GM21423 (cell line): Measurements from ENCODE around the gene FHAD1.

Experiments used
- ATAC-seq: cut with Tn5 transposase; IDR thresholded peaks from one replicate; pipeline ENCODE4 v1.9.1; 2021; ENCODE audit warnings: mild to moderate bottlenecking, moderate library complexity; ENCODE audit not compliant: unreplicated experiment

The FHAD1 gene

GRCh38 chr1:15246960-15247614 lies at the start of gene FHAD1:
Gene FHAD1 (plus strand): TSS chr1:15247223. CDS start chr1:15251785, 4,562 bp downstream.
- no peak for ATAC-seq

DNA sequence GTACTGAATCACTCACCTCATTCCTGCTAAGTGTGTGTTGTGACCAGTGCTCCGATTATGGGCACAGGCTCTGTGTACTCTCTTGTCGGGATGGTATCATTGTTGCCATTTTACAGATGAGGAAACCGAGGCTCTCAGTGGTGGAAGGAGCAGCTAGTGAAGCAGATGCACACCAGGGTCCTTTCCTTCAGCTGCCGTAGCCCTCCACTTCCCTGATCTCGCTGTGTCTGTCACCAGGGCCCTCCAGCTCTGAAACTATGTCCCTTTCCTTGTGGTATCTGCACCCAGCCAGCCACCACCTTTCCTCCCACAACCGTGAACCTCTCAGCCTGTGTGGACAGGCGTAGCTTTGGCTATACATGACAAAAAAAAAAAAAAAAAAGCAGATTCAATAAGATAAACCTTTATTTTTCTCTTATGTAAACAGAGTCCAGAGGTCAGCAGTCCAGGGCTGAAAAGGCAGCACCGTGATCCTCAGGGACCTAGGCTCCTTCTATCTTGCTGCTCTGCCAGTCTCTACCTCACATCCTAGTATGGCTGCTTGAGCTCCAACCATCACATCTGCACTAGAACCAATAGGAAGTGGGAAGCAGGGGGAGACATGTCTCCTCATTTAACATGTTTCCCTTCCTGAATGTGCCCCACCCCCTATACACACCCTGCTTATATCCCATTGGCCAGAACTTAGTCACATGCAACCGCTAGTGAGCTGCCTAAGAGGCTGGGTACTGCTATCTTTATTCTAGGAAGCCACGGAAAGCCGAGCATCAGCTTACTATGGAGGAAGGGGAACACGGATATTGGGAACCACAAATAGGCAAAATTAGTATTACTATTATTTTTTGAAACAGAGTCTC lies 49.2 kb upstream of the FHAD1 start:
- no peak for ATAC-seq

DNA sequence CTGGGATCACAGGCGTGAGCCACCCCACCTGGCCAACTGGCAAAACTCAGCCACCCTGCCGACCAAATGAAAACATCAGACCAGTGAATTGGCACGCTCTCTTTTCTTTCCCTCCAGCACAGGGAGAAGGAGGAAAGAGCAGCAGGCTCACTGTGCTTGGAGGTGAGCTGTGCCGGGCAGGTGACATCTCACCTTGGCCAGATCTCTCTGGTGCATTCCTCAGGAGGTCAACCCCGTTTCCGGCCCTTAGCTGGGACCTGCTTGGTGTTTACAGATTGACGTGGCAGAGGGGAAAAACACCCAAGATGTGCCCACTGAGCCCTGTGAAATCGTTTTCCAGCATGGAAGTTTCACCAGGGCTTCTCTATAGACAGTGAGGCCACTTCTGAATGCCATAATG lies 48.3 kb upstream of the FHAD1 start:
- ATAC-seq, result no peak

GRCh38 chr1:15201221-15201620 lies 45.8 kb upstream of the FHAD1 start:
- no peak for ATAC-seq

GRCh38 chr1:15201849-15202551 lies 45.0 kb upstream of the FHAD1 start:
- no peak for ATAC-seq

- ATAC-seq, result no peak
Measured at GRCh38 chr1:15204931-15205330, 42.1 kb upstream of the FHAD1 start.

- ATAC-seq, result no peak
Measured at GRCh38 chr1:15205586-15206346, 41.3 kb upstream of the FHAD1 start.

DNA sequence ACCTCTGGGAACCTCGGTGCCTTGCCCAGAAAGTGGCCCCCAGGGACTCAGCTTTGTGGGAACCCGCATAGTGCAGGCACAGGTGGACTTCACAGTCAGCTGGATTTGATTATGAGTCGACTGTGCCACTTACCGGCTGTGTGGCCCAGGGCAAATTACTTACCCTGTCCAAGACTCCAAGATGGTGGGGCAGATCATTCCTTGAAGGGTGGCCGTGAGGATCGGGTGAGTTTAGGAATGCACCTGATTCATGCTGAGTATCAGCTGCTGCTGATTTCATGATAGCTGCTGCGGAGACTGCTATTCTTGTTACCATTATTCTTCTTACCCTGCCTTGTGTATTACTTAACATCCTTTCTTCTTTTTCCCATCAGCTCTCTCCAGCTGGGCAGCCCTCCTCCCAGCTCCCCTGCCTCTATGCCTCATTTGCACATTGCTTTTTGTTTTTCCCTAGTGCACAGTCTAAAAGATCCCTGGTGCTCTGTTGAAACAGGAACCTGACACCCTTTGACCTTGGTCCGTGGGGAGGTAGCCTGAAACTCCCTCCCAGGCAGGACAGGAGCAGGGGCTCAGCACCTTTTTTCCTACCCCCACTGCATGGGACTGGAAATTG lies 40.5 kb upstream of the FHAD1 start:
- no peak for ATAC-seq

DNA sequence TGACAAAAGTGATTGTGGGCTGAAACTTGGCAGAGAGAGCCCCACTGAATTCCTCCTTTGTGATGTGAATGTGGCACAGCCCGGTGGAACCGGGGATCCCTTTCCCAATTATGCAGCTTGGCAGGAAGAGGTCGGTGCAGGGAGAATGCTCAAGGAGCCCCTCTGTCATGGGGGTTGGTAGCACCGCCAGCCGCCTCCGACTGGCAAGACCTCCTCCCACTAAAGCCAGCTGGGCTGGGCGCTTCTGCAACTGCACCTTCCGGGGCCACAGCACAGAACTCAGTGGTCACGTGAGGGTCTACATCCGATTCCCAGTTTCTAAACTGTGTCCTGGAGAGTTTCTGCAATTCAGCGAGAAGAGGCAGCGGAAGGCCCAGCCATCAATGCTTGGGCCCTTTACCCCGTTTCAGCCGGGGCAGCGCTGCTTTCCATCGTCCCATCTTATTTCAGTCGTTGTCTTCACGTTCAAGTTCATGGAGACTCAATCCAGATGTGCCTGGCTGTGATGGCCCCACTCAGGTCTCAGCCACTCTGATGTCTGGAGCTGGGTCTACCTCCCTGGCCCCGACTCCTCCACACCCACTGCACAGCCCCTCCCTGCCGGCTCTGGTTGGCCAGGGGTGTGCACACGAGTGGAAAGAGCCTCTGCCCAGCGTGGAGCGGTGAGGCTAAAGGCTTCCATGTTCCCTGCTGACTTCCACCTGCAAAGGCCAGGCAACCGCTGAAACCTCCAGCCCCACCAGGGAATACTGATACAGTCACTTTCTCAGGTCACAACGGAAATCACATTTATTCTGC lies 39.8 kb upstream of the FHAD1 start:
- no peak for ATAC-seq

- ATAC-seq, result no peak
Measured at GRCh38 chr1:15207829-15208429, 39.1 kb upstream of the FHAD1 start.

DNA sequence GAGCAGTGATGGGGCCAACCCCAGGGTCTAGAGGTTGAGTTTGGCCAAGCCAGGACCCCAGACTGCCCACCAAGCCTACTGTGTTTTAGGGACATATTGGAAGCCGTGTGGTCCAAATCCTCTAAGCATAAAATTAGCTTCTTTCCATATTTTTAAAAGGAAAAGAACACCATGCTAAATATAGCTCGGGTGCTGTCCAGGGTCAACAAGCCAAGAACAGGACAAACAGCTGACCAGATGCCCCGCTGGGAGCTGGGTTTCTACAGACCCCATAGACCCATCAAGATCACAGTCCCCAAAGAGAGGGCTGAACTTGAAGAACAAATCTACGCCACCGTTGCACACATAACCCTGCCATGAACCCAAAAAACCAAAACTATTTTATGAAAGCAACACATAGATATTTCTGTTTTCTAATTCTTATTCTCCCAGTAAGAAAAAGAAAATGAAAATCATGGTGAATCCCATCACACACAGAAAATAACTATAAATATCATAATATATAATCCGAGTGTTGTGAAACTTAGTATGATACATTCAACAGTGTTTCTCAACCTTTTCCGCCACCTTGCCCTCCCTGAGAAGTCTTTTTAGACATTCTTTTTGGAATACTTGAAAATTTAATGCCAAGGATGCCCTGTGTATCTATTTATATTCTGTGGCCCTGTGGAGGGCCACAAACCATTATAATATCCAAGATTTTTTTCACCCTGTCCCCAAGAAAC lies 36.2 kb upstream of the FHAD1 start:
- ATAC-seq, result no peak

- ATAC-seq, result no peak
Measured at GRCh38 chr1:15211424-15211823, 35.6 kb upstream of the FHAD1 start.

DNA sequence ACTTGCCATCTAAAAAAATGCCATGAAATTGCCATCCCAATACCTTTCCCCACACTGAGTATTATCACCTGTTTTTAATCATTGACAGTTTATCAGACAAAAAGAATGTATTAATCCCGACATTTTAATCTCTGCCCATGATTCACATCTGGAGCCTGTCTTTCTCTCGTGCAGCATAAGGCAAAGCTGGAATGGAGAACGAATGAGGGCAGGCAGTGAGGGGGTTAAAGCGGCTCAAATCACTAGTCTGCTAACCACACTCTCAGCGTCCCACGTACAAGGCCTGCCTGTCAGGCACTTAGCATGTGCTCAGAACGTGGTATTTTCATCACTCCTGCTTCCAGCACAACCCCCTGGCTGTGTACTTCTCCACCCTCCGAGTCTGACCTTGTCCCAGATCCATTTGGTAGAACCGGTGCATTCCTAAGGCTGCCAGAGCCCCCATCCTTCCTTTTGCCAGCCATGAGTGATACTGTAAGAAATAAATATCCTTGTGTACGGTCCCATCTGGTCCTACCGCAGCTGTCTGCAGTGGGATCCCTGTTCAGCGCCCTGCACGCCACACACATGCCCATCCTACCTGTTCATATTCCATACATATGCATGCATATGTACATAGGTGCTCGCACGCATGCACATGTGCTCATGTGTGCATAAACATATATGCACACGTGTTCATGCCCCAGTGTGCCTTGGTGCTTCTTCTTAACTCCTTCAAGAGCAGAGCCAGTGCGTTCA lies 34.6 kb upstream of the FHAD1 start:
- no peak for ATAC-seq

GRCh38 chr1:15212954-15213291 lies 34.1 kb upstream of the FHAD1 start:
- no peak for ATAC-seq

- ATAC-seq, result no peak
Measured at GRCh38 chr1:15213341-15213821, 33.6 kb upstream of the FHAD1 start.

DNA sequence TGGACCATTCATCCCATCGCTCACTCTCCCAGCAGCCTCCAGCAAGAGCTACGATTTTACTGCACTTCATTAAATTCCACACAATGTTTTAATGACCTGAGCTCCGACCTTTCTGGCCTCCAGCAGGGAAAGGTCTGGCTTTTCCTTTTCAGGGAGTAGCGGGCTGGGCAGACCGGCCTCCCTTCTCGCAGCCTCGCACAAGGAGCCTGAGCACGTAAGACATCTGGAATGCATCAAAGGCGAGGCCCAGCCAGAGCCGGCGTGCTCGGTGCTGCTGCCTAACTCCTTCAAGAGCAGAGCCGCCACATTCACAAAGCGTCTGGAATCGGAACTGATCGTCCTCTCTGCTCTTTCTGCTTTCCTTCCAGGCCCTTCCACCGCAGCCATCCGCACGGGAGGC lies 32.5 kb upstream of the FHAD1 start:
- ATAC-seq, result no peak

- ATAC-seq, result no peak
Measured at GRCh38 chr1:15215116-15215515, 31.9 kb upstream of the FHAD1 start.

DNA sequence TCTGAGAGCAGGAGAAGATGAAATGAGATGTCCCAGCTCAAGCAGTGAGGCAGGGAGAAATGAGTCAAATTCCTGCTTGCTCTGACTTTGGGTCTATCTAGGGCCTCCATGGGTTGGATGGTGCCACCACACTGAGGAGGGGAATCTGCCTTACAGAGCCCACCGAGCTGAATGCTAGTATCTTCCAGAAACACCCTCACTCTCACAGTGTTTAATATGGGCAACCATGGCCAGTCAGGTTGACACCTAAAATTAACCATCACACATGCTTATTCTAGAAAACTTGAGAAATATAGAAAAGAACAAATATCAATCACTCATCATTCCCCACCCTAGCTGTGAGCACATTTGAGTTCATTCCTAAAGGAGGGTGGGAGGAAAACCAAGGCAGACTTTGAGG lies 29.4 kb upstream of the FHAD1 start:
- ATAC-seq, result no peak
